Measurements from ENCODE around the gene CNOT4.

Gene CNOT4

GRCh38 chr7:135320268-135320667, 189.6 kb downstream of the CNOT4 start:
- no peak for DNase-seq

GRCh38 chr7:135317676-135318325, 192.1 kb downstream of the CNOT4 start:
- no peak for DNase-seq

- no peak for DNase-seq
Measured at GRCh38 chr7:135316648-135317313, 193.1 kb downstream of the CNOT4 start.

GRCh38 chr7:135313971-135314370, 195.9 kb downstream of the CNOT4 start:
- DNase-seq, result no peak
